Hepatic stellate cell (primary cell): ENCODE measurements around the gene TRRAP.
"Not testable (repeated sequence)": the region's sequence is repeated elsewhere in the genome, so short reads cannot be mapped to it uniquely, and the experiment has no call there.

Experiments
- DNase-seq: peaks from one replicate; pipeline ENCODE4 v3.0.0; 2011; ENCODE audit warnings: low spot score

The TRRAP gene

DNA sequence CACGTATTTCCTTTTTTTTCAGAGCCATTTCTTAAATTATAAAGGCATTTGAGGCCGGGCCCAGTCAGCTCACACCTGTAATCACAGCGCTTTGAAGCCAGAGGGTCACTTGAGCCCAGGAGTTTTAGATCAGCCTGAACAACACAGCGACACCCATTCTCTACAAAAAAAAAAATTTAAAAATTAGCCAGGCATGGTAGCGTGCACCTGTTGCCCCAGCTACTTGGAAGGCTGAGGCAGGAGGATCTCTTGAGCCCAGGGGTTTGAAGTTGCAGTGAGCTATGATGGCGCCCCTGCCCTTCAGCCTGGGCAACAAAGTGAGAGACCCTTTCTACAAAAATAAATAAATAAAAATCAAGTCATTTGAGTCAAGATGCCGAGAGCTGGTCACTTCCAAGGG, 11.6 kb upstream of the TRRAP start:
- DNase-seq: no peak

- no peak for DNase-seq
Measured at GRCh38 chr7:98868450-98868849, 9.9 kb upstream of the TRRAP start.

GRCh38 chr7:98869027-98869596, 9.2 kb upstream of the TRRAP start:
- DNase-seq: no peak

GRCh38 chr7:98869597-98870120, 8.7 kb upstream of the TRRAP start, which contains the start of gene TMEM130:
TMEM130 (minus strand) TSS chr7:98870014; CDS start chr7:98869861, 153 bp downstream.
- DNase-seq: no peak

GRCh38 chr7:98870121-98870651, 8.1 kb upstream of the TRRAP start:
- peak; percentile 90 for DNase-seq

DNA sequence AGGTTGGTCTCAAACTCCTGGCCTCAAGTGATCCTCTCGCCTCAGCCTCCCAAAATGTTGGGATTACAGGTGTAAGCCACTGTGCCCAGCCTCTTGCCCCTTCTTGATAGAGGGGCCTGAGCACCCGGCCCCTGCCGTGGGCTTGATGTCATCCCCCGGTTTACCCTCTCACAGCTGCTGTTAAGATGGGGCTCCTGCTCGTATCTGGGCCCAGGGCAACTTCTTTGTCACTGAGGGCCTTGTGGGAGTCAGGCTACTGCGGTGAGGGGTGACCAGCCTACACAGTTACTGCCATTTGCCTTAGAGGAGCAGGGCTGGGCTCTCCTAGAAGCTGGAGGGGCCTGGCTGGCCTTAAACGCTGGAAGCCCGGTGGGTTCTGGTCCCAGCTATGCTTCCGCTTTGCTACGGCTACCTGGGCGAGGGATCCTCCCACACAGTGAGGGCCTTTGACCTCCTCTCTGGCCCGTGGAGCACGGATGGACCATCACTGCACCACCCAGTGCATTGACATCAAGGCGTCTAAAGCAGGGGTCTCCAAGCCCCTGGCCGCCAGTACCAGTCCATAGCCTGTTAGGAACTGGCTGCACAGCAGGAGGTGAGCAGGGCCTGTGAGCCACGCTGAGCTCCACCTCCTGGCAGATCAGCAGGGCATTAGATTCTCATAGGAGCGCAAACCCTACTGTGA, 7.4 kb upstream of the TRRAP start:
- DNase-seq: no peak

DNA sequence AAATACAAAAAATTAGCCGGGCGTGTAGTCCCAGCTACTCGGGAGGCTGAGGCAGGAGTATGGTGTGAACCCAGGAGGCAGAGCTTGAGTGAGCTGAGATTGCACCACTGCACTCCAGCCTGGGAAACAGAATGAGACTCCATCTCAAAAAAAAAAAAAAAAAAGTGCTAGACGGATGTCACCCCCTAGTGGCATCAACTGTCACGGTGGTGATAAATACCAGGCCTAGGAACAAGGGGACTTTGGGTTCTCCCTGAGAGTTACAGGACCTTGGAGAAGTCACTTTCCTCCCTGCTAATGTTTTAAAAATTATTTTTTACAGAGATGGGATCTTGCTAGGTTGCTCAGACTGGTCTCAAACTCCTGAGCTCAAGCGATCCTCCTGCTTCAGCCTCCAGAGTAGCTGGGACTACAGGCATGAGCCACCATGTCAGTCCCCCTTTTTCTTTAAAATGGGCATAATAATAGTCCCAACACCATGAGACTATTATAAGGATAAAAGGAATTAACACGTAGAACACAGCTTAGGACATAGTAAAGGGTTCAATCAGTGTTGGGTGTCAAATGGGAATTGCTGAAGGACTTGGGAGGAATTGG, 5.9 kb upstream of the TRRAP start:
- no peak for DNase-seq

- not testable (repeated sequence) for DNase-seq
Measured at GRCh38 chr7:98873610-98874009, 4.7 kb upstream of the TRRAP start.

GRCh38 chr7:98874942-98875341, 3.4 kb upstream of the TRRAP start:
- DNase-seq: no peak

DNA sequence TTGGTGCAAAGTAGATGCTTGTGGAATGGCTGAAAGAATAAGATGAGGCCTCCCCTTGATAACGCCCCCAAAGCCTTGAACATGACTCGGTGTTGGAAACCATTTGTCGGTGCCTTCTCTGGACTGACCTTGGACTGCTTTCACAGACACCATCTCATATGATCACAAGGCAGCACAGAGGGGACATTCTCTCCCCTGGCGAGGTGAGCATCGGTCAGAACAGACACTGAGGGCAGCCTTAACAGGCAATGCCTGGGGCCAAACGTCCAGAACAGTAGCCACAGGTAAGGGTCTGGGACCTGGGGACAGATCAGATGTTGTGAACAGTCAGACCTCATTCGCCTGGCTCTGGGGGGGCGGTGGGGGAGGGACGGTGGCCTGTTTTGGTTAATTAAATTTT, 2.8 kb upstream of the TRRAP start:
- DNase-seq: no peak

- DNase-seq: no peak
Measured at GRCh38 chr7:98877146-98877545, 1.2 kb upstream of the TRRAP start.

GRCh38 chr7:98877692-98878364, 504 bp upstream of the TRRAP start:
- DNase-seq: no peak

DNA sequence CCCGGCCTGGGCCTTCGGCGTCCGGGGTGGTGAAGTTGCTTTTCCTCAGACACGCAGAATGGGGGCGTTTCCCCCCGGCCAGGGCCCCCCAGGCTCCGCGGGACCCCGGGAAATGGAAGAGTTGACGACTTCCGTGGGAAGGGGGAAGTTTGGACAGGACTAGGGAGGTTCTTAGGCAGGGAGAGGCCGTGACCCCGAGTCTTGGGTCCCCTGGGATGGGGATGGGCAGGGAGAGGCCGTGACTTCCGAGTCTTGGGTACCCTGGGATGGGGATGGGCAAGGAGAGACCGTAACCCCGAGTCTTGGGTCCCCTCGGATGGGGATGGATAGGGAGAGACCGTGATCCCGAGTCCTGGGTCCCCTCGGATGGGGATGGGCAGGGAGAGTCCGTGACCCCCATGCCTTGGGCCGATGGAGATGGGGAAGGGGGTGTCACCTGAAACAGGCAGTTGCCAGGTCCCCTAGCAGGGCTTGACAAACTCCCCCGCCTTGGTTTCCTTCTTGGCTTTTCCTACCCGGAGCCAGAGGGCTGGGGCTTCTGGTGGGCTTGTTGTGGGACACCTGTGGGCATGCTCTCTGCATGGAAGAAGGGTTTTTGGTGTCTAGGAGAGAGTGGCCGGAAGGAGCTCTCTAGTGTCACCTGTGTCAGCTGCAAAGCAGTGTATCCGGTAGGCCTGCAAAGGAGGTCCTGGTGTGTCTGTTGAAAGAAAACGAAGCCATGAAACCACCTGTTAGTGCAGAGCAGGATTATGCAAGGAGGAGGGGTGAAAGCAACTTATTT, 1.1 kb downstream of the TRRAP start:
- no peak for DNase-seq

DNA sequence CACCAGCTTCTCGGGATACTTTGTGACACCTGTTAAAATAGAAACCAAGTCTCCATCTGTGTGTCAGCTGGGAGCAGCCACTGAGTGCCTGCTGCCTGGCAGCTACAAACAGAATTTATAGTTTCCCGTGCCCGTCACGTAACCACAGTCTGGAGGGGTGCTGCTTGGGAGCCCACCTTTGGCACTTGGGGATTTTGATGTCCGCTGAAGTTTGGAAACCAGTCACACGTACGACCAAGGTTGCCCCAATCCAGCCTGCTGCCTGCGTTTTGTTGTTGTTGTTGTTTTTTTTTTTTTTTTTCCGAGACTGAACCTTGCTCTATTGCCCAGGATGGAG, 1.6 kb downstream of the TRRAP start:
- DNase-seq: no peak

DNA sequence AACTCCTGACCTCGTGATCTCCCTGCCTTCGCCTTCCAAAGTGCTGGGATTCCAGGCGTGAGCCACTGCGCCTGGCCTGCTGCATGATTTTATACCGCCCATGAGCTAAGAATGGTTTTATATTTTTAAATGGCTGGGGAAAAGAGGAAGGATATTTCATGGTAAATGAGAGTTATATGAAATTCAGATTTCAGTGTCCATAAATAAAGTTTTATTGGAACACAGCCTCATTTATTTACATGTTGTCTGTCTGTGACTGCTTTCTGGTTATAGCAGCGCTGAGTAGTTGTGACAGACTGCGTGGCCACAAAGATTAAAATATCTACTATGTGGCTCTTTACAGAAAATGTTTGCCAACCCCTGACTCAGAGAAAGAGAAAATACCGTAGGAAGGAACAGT, 2.2 kb downstream of the TRRAP start:
- no peak for DNase-seq

DNA sequence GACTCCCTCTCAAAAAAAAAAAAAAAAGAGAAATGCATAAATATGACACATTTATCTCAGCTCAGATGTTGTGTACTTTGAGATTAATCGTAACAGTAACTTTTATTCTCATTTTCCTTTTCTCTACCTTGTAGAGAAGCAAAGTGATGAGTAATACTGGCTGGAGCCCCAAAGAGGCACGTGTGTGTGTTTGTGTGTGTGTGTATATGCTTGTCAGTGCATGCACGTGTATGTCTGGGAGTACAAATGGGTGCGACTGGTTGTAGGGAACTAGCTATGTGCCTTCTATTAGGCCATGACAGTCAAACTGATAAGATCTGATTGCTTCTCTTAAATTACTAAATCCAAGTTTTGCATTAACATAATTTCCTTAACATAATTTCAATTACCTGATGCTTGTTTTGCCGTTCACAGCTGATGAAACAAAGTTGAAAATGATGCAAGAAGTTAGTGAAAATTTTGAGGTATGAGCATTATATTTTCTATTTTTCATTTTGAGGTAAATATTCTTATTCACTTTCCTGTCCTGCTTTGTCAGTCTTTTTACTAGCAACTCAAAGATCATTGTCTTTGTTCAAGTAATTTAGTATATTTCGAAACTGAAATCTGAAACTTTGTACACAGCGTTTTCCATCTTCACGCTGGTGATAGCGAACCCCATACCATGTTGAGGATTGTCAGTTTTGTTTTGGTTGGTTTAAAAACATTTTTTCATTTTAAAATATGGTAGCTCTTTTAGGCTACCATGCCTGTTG, 3.4 kb downstream of the TRRAP start:
- DNase-seq: no peak

DNA sequence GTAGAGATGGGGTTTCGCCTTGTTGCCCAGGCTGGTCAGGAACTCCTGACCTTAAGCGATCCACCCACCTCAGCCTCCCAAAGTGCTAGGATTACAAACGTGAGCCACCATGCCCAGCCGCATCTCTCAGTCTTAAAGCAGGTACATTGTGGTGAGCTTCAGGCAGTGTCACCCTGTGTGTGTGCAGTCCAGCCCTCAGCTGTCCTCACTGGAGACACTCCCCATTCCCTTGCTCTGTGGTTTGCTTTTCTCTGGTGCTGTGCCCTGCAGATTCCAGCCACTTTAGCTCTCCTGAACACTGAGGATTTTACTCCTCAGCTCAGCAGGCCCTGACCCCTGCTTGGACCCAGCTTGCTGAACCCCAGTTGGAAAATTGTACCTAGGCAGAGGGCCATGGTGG, 6.1 kb downstream of the TRRAP start:
- no peak for DNase-seq

- no peak for DNase-seq
Measured at GRCh38 chr7:98887038-98887437, 8.7 kb downstream of the TRRAP start.

DNA sequence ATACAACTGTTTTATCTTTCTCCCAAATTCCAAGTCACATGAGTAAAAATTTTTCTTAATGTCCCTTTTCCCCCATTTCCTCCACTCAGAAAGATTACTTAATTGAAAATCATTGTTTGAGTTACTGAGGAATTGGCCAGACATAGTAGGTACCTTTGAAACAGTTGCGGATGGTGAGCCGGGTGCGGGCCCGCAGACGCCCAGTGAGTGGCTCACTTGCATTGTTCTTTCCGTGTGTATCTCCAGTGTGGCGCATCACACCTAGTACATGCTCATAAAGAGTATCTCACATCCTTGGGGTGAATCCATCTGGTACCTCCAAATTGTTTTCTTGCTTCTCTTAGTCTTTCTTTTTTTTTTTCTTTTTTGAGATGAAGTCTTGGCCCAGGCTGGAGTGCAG, 14.3 kb downstream of the TRRAP start:
- no peak for DNase-seq

GRCh38 chr7:98899816-98900215, 21.5 kb downstream of the TRRAP start:
- no peak for DNase-seq

DNA sequence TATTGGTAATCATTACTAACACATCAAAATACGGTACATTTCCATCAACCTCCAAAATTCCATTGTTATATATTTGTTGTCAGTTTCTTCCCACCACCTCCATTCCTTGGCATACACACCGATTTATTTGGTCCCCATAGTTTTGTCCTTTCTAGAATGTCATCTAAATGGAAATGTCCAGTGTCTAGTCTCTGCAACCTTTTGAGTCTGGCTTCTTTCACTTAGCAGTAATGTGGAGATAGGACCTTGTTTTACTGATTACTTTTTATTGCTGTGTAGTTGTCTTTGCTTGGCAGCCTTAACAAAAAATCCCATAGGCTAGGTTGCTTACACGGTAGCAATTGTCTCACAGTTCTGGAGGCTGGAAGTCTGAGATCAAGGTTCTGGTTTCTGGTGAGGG, 22.5 kb downstream of the TRRAP start:
- no peak for DNase-seq
